Vagina (tissue), 2 donors: Measurements from ENCODE around the gene CALN1. TPM values are rescaled to one million over a fixed set of nuclear protein-coding genes. Genes with fewer than 3 reads are reported as not detected.

Experiments
- DNase-seq, 2 donors: peaks; one replicate each; pipeline ENCODE4 v3.0.0-alpha.2; 2017; ENCODE audit errors: extremely low spot score in 2 of 2
- H3K27ac ChIP-seq: fragments of 200-600 bp; sonication (generic); one replicate; pipeline ENCODE4 v1.5.1; 2019
- H3K27me3 ChIP-seq: fragments of 200-600 bp; sonication (generic); one replicate; pipeline ENCODE4 v1.5.1; 2019
- H3K36me3 ChIP-seq, 2 donors: fragments of 200-600 bp; sonication (generic); one replicate each; pipeline ENCODE4 v1.5.1; 2017 to 2019
- H3K4me1 ChIP-seq: fragments of 200-600 bp; sonication (generic); one replicate; pipeline ENCODE4 v1.5.1; 2019
- H3K4me3 ChIP-seq, 2 donors: fragments of 200-600 bp; sonication (generic); 1 replicate in 1 of 2; 2 replicates in 1 of 2; pipeline ENCODE4 v1.5.1; 2016 to 2019
- H3K9me3 ChIP-seq: fragments of 200-600 bp; sonication (generic); one replicate; pipeline ENCODE4 v1.5.1; 2019
- POLR2A ChIP-seq, 2 donors: fragments of 450-650 bp; IDR thresholded peaks; one replicate each; pipeline ENCODE4 v1.6.1; 2017; ENCODE audit warnings: antibody characterized with exemption in 2 of 2, mild to moderate bottlenecking in 2 of 2, moderate library complexity in 2 of 2
- POLR2AphosphoS5 ChIP-seq, 2 donors: sonication (generic); formaldehyde crosslinking; IDR thresholded peaks; one replicate each; pipeline ENCODE4 v1.9.0; 2017; ENCODE audit warnings: antibody characterized with exemption in 2 of 2, mild to moderate bottlenecking in 2 of 2, low read depth in 1 of 2; ENCODE audit not compliant: insufficient read depth in 1 of 2
- intact Hi-C: fragments of 100-400 bp; cut with DNase I; formaldehyde crosslinking; loops from one replicate; pipeline ENCODE4 v1.15.1; 2023
- total RNA-seq: library from RNA; depleted of rRNA; stranded (reverse); fragments of >200 nt; gene quantifications from one replicate; pipeline ENCODE4 v1.2.3, GENCODE V29; 2016
- TF ChIP-seq, protein P1 (sequence below), 3 experiments: fragments of 450-650 bp in 2 of 3; fragments of 200-600 bp in 1 of 3; sonication (generic) in 1 of 3; IDR thresholded peaks; one replicate each; pipeline ENCODE4 v1.5.1; 2017 to 2019; ENCODE audit warnings: antibody characterized with exemption in 3 of 3, mild to moderate bottlenecking in 2 of 3, moderate library complexity in 2 of 3

Gene CALN1
- total RNA-seq, 1 donor from 2014 or later: 6.9 TPM

- Histone ChIP-seq H3K27me3 (no peaks in the 10 kb centered on the region), H3K4me3 (no peak overlapping the region), H3K9me3 (no peaks in the 10 kb centered on the region), H3K4me1 (no peaks in the 10 kb centered on the region), H3K36me3 (no peaks in the 10 kb centered on the region), H3K27ac (no peak overlapping the region)
- TF ChIP-seq, protein P1, sequence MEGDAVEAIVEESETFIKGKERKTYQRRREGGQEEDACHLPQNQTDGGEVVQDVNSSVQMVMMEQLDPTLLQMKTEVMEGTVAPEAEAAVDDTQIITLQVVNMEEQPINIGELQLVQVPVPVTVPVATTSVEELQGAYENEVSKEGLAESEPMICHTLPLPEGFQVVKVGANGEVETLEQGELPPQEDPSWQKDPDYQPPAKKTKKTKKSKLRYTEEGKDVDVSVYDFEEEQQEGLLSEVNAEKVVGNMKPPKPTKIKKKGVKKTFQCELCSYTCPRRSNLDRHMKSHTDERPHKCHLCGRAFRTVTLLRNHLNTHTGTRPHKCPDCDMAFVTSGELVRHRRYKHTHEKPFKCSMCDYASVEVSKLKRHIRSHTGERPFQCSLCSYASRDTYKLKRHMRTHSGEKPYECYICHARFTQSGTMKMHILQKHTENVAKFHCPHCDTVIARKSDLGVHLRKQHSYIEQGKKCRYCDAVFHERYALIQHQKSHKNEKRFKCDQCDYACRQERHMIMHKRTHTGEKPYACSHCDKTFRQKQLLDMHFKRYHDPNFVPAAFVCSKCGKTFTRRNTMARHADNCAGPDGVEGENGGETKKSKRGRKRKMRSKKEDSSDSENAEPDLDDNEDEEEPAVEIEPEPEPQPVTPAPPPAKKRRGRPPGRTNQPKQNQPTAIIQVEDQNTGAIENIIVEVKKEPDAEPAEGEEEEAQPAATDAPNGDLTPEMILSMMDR (IDR thresholded peaks at IDR 0.05): no peak
- TF ChIP-seq POLR2AphosphoS5 (IDR thresholded peaks at IDR 0.05; ENCODE audit: insufficient read depth in 1 of 2, low read depth in 1 of 2) (no peak), POLR2A (IDR thresholded peaks at IDR 0.05) (no peak)
- intact Hi-C loops: no loop called here
- no peak for DNase-seq
These were observed 120.0 kb downstream of the CALN1 start for GRCh38 chr7:72292118-72292517.

DNA sequence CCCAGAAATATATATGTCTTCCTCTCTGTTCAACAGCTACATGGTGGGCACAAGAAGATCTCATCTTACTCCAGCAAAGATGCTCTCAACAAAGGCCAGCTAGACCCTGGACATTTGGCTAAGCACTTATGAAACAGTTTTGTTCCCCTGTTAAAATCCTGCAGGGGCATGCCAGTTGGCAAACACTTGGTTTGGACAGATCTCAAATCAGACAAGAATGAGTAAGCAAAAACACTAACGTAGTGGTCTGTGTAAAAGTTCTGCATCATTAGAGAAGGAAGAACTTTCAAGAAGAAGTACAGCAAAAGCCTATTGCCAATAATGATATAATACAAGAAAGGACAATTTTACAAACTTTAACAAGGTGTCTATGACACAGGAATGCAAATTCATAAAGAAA is 125.6 kb downstream of the CALN1 start:
- H3K27me3 ChIP-seq: no peaks in the 10 kb centered on the region
- H3K4me1 ChIP-seq: peaks cover 6% of the 10 kb centered on the region
- no peaks in the 10 kb centered on the region for H3K36me3 ChIP-seq
- DNase-seq: no peak
- H3K9me3 ChIP-seq: no peaks in the 10 kb centered on the region
- H3K4me3 ChIP-seq: no peak overlapping the region
- no peak for TF ChIP-seq POLR2AphosphoS5 (IDR thresholded peaks at IDR 0.05; ENCODE audit: insufficient read depth in 1 of 2, low read depth in 1 of 2)
- TF ChIP-seq POLR2A (IDR thresholded peaks at IDR 0.05): no peak
- TF ChIP-seq, protein P1 (IDR thresholded peaks at IDR 0.05): no peak
- no peak overlapping the region for H3K27ac ChIP-seq
- intact Hi-C loops: no loop called here

DNA sequence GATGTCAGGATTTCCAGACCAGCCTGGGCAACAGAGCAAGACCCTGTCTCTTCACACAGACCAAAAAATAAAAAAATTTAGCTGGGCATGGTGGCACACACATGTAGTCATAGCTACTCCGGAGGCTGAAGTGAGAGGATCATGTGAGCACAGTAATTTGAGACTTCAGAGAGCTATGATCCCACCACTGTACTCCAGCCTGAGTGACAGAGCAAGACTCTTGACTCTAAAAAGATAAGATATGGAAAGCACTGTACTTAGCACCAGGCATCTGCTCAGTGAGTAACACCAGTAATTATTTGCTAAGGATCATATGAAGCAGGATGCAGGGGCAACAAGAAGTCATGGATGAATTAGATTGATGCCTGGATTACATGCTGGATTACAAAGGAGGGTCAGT is 128.8 kb downstream of the CALN1 start:
- no peak for DNase-seq
- H3K4me1 ChIP-seq: peaks cover 6% of the 10 kb centered on the region
- intact Hi-C loops: no loop called here
- no peaks in the 10 kb centered on the region for H3K9me3 ChIP-seq
- H3K27ac ChIP-seq: no peak overlapping the region
- TF ChIP-seq POLR2A (IDR thresholded peaks at IDR 0.05) (no peak), POLR2AphosphoS5 (IDR thresholded peaks at IDR 0.05; ENCODE audit: insufficient read depth in 1 of 2, low read depth in 1 of 2) (no peak)
- TF ChIP-seq, protein P1 (IDR thresholded peaks at IDR 0.05): no peak
- H3K27me3 ChIP-seq: no peaks in the 10 kb centered on the region
- no peaks in the 10 kb centered on the region for H3K36me3 ChIP-seq
- H3K4me3 ChIP-seq: no peak overlapping the region

DNA sequence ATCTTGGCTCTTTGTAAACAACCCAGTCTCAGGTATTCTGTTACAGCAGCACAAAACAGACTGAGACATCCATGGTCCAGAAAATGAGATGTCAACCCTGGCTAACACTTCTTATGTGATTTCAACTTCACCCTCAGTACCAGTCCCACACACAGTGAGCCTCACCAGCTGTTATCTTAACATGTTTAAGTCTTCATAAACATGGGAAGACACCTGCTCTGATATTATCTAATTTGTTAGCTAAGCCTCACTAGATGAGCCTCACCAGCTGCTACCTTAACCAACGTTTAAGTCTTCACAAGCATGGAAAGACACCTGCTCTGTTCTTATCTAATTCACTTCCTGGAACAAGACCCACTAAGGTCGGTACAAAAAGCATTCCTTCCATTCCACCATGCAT is 130.8 kb downstream of the CALN1 start:
- intact Hi-C loops: no loop called here
- Histone ChIP-seq H3K9me3 (no peaks in the 10 kb centered on the region), H3K27ac (no peak overlapping the region), H3K36me3 (no peaks in the 10 kb centered on the region), H3K4me3 (no peak overlapping the region), H3K27me3 (no peaks in the 10 kb centered on the region), H3K4me1 (peaks cover 3% of the 10 kb centered on the region)
- no peak for DNase-seq
- TF ChIP-seq POLR2A (IDR thresholded peaks at IDR 0.05) (no peak), POLR2AphosphoS5 (IDR thresholded peaks at IDR 0.05; ENCODE audit: insufficient read depth in 1 of 2, low read depth in 1 of 2) (no peak)
- TF ChIP-seq, protein P1 (IDR thresholded peaks at IDR 0.05): no peak

DNA sequence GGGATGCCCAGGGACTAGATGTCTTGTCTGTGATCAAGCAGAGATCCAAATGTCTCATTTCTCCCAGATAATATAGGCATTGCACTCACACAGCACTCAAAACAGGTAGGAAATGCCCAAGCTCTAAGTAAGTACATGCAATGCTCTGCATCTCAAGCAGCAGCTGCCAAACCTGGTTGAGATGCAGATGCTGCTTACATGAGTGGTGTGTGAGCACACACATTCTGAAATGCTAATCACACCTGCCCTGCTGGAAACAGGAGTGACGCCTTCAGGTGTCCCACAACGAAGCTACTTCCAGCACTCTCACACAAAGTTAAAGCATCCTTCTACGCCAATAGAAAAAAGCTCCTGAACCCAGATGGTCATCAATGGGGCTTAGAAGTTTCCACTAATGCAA is 132.9 kb downstream of the CALN1 start:
- no peak for DNase-seq
- Histone ChIP-seq H3K27ac (no peak overlapping the region), H3K36me3 (no peaks in the 10 kb centered on the region), H3K4me3 (no peak overlapping the region), H3K9me3 (no peaks in the 10 kb centered on the region), H3K4me1 (no peaks in the 10 kb centered on the region), H3K27me3 (no peaks in the 10 kb centered on the region)
- intact Hi-C loops: no loop called here
- TF ChIP-seq, protein P1 (IDR thresholded peaks at IDR 0.05): no peak
- no peak for TF ChIP-seq POLR2AphosphoS5 (IDR thresholded peaks at IDR 0.05; ENCODE audit: insufficient read depth in 1 of 2, low read depth in 1 of 2)
- no peak for TF ChIP-seq POLR2A (IDR thresholded peaks at IDR 0.05)
